NCI-H446 treated with DMSO at 0.1 percent for 48 hours (cell line): ENCODE measurements around the gene NWD2.
"Not testable (repeated sequence)": the region's sequence is repeated elsewhere in the genome, so short reads cannot be mapped to it uniquely, and the experiment has no call there.

Experiments used
- DNase-seq: peaks from one replicate; lab custom pipeline; 2025; lab: John Stamatoyannopoulos, UW

The NWD2 gene

GRCh38 chr4:37392521-37393255, 148.1 kb downstream of the NWD2 start:
- peak; percentile 28 for DNase-seq

GRCh38 chr4:37393321-37393720, 148.8 kb downstream of the NWD2 start:
- DNase-seq: no peak

DNA sequence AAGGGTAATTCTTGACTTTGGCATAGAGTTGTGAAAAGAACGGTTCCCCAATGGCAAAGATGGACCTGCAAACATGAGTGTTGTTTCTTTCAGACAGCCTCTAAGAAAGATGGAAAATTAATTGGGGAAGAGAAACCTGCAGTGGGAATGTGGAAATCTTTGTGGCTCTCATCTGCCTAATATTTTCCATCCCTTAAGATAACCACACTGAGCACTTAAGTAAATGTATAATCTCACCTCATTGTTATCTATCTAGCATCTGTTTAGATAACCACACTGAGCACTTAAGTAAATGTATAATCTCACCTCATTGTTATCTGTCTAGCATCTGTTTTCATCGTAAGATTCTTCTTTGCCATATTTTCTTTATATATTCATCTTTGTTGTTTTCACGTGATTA, 149.3 kb downstream of the NWD2 start:
- DNase-seq: no peak

- DNase-seq: no peak
These were observed 153.0 kb downstream of the NWD2 start for GRCh38 chr4:37397505-37397904.

DNA sequence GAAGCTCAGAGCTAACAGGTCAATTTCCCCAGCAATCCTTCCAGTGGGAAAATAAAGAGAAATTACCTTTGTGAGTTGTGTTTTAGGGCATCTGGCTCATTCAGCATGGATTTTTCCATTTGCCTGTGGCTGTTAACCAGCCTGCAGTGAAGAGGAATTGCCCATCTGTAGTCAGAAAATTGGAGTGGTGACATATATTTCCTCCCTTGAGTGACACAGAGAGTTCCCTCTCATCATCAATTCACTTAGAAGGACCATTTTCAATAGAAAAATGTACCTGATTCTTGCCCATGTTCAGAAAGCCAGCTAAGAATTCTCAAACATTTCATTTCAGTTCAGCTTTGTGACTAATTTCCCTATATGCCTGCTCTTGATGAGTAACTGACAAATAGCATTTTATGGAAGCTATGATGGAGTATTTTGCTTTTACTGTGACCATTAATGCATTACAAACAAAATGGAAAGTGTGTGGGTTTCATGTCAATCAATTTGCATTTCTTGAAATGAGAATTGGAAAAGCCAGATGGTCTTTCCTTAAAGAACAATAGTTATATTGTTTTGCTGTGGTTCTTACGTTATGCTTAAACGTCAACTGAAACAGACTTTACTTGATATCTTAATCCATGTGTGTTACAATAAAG, 155.8 kb downstream of the NWD2 start:
- no peak for DNase-seq

DNA sequence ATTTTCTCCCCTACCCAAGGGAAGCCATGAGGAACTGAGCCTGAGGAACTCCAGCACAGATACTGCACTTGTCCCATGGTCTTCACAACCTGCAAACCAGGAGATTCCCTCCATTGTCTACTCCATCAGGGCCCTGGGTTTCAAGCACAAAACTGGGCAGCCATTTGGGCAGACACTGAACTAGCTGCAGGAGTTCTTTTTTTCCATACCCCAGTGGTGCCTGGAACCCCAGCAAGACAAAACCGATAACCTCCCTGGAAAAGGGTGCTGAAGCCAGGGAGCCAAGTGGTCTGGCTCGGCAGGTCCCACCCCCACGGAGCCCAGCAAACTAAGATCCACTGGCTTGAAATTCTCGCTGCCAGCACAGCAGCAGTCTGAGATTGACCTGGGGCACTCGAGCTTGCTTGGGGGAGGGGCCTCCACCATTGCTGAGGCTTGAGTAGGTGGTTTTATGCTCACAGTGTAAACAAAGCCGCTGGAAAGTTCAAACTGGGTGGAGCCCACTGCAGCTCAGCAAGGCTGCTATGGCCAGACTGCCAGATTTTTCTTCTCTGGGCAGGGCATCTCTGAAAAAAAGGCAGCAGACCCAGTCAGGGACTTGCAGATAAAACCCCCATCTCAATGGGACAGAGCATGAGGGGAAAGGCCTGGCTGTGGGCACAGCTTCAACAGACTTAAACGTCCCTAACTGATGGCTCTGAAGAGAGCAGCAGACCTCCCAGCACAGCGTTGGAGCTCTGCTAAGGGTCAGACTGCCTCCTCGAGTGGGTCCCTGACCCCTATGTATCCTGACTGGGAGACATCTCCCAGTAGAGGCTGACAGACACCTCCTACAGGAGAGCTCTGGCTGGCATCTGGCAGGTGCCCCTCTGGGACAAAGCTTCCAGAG, 163.6 kb downstream of the NWD2 start:
- not testable (repeated sequence) for DNase-seq

- DNase-seq: not testable (repeated sequence)
These were observed 169.1 kb downstream of the NWD2 start for GRCh38 chr4:37413612-37414011.

DNA sequence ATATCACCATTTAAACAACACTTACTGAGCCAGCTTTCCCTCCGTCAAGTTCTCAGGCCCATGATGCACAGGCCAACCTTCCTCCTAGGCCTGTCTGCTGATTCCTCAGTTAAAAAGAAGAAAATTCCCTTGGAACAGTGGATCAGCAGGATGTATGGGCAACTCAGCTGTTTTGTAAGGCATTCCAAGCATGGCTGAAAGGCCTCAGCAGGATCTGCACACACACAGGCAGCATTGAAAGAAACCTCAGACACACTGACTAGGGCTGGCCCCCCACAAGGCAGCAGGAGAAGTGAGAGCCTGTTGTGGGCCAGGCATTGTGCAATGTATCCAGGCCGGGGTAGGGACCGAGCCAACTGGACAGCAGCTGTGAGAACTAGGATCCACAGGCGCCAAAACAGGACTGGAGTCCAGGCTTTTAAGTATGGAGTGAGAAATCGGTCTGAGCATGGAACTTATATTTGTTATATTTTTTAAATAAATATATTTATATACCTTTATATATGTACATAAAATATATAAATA, 171.4 kb downstream of the NWD2 start:
- no peak for DNase-seq

- DNase-seq: no peak
These were observed 177.1 kb downstream of the NWD2 start for GRCh38 chr4:37421614-37422013.

DNA sequence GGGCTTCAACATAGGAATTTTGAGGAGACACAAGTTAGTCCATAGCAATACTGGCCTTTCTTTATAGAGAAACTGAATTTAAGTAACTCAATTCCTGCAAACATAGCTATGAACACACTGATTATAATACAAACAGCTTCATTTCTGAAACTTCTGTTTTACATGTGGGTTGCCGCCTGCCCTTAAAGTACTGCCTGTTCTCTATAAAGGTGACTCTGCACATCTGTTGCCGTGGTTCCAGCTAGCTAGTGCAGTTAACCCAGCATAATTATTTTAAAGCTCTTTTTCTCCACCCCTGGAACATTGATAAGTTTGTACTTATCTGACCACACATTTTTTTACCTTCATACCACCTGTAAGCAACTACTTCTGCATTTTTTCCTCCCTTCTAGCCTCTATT, 177.6 kb downstream of the NWD2 start:
- no peak for DNase-seq

DNA sequence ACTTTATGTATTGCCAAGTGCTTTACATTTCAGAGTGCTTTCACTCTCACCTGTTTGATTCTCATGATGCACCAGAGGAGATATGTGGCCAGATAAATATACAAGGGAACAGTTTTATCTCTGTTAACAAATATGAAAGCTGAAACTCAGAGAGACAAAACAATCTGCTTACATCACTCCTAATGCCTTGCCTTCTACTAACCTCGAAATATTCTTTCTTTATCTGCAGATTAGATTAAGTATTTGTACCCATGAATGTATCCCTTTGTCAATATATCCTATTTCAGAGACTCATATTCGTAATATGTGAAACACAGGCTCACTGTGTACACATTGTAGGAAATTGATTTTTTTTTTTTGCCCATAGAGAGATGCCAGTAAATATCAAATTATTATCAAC, 178.1 kb downstream of the NWD2 start:
- no peak for DNase-seq

GRCh38 chr4:37423310-37423709, 178.8 kb downstream of the NWD2 start:
- no peak for DNase-seq

DNA sequence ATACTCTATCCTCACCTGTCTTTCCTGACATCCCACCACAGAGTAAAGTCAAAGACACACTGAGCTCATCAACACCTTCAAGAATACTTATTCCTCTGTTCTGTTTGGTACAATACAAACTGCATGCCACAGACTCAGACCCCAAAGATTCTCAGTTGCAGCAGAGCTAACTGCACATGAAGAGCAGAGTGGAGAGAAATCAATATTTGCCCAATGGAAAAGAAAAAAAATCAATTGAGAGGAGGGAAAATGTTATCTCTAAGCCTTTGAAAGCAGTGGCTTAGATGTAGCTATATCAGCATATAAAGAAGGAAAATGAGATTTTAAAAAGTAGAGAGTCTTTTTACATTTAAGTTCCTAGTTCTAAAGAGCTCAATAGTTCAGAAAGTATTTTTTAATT, 180.2 kb downstream of the NWD2 start:
- no peak for DNase-seq

DNA sequence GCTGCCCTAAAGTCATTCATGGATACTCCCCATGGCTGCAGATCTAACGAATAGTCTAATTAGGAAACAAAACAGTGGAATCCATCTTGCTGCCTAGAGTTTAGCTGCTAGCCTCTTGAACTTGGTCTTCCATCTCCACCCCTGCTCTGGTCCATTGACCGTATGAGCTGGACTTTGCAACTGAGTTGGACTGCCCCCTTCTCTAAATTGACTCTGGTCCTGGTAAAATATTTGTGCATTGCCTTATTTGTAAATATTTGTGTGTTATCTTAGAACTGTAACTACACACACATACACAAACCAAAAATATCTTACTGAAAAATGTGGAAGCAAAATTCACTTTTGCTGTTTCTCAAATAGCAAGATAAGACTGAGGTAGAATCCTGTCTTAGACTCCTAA, 181.3 kb downstream of the NWD2 start:
- DNase-seq: no peak

- DNase-seq: no peak
These were observed 182.7 kb downstream of the NWD2 start for GRCh38 chr4:37427193-37427592.

DNA sequence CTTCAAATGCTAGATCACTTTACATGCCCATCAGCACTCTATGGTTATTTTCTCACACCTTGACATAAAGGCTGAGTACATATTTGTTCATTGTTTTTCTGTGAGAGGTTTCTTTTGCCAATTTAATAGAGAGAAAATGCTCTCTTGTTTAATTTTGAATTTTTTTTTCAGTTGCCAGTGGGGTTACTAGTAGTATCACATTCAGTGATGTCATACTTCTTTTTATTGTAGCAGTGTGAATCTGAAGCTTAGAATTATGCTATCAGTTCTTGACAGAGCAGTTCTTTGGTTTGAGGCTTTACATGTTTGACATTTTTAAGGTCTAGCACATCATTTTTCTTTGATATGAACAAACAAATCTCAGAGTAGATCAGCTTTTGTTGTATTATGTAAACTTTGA, 185.4 kb downstream of the NWD2 start:
- no peak for DNase-seq

GRCh38 chr4:37430718-37431416, 186.3 kb downstream of the NWD2 start:
- no peak for DNase-seq

GRCh38 chr4:37431417-37431743, 186.8 kb downstream of the NWD2 start:
- DNase-seq: no peak

- no peak for DNase-seq
These were observed 189.9 kb downstream of the NWD2 start for GRCh38 chr4:37434469-37434868.

DNA sequence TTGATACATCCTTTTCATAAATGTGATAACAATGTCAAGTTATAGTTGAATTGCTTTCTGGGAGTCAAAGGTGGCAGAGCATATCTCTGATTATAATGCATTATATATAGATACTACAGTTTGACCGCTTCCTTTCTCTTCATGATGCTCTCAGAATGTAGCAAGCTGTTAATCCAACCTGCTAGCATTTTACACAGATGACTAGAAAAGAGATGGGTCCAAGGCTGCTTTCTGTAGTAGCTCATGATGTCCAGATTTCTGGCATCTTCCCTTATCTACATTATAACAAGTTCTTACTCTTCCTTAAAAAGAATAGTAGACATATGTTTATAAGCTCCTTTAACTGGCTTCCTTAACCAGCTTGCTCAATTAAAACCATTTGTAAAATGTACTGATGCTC, 192.0 kb downstream of the NWD2 start:
- DNase-seq: no peak

DNA sequence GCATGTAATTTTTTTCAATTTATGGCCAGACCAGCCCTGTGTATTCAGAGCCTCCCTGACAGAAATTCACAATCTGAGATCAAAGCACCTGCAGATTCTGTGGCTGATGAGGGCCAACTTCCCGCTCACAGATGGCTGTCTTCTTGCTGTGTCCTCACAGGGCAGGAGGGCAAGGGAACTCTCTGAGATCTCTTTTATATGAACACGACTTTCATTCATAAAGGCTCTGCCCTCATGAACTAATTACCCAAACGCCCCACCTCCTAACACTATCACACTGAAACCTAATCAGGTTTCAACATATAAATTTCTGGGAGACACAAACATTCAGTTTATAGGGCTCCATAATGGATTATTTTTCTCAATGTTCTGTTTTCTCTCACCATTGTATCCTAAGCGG, 192.6 kb downstream of the NWD2 start:
- DNase-seq: no peak
